Kidney tubule cell (primary cell): ENCODE measurements around the gene NDUFA12.

Experiments used
- DNase-seq: peaks from one replicate; pipeline ENCODE4 v3.0.0-alpha.2; 2018; ENCODE audit warnings: low spot score

NDUFA12 gene

DNA sequence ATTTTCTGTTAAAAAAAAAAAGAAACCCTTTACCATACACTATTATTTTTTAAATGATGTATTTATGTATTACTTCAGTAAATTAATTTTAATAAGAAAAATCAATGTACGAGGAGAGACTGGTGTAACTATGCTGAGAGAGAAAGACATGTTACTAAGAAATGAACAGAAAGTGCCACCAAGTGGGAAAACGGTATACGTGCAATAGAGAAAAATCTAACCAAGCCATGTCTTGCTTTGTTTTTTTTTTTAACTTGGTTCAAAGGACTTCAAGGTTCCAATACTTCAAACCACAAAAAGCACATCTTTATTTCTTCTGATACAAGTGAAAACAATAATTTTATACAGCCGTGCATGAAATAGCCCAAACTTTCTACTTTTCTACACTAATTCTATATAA lies 22.9 kb downstream of the NDUFA12 start:
- DNase-seq = no peak

DNA sequence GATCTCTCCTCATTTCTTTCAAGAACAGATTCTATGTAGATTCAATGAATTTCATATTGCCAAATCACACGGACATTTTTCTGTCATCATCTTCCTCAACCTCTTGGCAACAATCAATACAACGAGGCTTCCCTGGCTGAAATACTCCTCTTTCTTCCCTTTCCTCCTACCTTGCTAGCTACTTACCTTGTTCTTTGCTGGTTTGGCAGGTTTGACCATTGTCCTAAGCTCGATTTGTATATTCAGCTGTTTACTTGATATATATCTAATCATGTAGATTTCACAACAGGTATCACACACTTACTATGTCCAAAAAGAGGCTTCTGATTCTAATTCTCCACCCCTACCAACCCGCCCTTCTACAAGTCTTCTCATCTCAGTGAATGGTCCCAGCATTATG lies 23.6 kb downstream of the NDUFA12 start:
- DNase-seq = no peak

DNA sequence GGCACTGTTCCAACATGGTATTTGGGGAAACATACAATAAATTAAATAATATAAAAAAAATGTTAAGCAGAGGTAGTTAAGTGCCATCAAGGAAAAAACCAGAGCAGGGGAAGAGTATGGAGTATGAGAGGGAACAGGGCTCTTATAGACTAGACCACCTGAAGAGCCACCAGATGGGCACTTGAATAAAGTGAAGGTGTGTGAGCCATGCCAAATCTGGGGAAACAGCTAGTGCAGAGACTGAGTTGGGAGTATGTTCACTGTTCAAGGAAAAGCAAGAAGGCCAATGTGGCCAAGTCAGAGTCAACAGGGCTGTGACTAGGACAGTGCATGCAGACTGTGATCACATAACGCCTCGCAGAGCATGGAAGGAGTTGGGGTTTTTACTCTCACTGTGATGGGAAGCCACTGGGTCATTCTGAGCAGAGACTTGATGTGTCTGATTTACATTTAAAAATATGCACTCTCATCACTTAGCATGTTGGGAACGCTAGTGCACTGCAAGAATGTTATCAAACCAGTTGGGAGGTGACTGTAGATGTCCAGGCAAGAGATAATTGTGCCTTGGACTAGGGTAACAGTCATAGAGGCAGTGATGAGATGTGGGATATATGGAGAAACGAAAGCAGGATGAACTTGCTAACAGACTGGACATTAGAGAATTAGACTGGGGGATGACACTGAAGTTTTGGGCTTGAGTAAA lies 25.6 kb downstream of the NDUFA12 start:
- DNase-seq = no peak

DNA sequence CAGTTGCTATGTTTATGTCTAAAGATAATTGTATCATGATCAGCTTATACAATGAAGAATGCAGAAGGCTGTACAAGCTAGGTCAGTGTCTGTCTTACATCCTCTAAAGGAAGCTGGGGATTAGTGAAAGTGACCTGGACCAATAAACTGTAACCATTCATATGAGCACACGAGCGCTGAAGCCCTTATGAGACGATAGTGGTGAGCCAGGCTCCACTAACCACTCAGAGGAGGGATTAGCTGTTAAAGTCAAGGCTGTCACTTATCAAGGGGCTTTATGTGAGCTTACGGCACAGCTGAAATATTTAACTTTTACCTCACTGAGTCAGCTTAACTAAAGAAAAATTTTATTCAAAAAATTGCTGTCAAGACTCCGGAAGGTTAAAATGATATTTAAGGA lies 30.3 kb downstream of the NDUFA12 start:
- DNase-seq = peak; percentile 9

DNA sequence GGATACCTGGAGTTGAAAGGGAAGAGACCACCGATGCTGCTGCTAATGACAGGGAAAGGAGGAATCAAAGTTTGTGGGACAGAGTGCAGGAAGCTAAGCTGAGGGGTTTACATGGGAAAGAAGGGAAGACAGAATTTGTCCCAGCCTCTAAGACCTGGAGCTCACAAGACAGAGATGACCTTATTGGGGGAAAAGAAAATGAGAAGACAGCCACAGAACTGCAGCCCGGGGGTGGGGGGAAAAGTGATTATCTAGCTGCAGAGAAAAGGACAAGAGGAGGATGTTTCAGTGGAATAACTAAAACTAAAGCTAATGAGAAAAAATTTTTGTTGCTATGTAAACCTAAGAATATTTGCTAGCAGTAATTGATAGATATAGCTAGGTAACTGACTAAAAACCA lies 30.7 kb downstream of the NDUFA12 start:
- DNase-seq = no peak

DNA sequence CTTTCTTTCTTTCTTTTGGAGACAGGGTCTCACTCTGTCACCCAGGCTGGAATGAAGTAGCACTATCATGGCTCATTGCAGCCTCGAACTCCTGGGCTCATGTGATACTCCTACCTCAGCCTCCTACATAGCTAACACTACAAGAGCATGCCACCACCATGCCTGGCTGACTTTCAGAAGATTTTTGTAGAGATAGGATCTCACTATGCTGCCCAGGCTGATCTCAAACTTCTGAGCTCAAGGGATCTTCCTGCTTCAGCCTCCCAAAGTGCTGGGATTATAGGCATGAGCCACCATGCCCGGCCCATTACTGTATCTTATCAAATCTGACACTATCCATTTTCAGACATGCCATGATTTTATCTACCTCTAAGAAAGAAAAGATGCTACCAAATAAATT lies 31.6 kb downstream of the NDUFA12 start:
- no peak for DNase-seq

DNA sequence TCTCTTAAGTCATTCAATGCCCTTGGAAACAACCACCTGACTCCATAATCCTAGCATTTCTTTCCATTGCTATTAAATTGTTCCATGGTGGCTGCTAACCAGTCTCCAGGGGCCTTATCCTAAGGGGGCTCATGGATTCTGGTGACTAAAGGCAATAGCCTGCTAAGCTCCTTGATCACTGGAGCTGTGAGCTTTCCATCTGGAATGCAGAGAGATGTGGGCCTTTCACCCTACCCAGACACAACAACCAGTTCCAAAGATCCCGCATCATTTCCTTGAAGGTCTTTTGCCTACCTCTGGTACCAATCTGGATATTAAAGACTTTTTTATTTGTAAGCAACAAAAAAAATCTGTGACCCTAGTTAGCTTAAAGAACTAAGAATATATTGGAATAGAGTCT lies 32.9 kb downstream of the NDUFA12 start:
- no peak for DNase-seq

DNA sequence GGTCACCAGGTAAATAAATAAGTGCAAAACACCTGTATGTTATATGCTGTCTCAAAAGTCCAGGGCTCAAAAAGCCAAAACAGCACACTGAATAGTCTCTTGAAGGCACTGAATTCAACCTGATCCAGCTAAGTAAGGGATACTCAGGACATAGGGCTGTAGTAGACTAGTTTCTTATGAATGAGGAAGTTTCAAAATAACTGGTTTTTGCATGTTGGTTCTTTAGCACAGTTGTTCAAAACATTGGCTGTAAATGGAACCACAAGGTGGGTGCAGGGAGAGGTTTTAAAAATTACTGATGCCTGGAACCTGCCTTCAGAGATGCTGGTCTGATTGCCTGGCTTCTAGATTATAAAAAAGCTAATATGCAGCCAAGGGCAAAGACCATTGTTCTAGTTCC lies 34.1 kb downstream of the NDUFA12 start:
- no peak for DNase-seq

DNA sequence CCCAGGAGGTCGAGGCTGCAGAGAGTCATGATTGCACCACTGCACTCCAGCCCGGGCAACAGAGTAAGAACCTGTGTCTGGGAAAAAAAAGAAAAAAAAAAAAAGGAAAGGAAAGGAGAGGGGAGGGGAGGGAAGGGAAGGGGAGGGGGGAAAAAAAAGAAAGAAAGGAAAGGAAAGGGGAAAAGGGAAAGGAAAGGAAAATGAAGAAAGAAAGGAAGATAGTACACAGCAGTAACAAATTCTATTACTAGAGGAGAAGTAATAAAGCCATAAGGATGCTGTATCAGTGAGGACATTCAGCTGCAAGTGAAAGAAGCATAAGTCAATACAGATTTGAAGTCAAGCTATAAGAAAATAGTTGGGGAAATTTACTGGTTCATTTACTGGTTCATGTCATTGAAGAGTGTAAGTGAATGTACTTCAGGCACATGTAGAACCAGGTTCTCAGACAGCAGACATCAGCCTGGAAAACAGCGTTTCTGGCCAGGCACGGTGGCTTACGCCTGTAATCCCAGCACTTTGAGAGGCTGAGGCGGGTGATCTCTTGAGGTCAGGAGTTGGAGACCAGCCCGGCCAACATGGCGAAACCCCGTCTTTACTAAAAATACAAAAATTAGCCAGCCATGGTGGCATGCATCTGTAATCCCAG lies 37.4 kb downstream of the NDUFA12 start:
- DNase-seq = no peak

DNA sequence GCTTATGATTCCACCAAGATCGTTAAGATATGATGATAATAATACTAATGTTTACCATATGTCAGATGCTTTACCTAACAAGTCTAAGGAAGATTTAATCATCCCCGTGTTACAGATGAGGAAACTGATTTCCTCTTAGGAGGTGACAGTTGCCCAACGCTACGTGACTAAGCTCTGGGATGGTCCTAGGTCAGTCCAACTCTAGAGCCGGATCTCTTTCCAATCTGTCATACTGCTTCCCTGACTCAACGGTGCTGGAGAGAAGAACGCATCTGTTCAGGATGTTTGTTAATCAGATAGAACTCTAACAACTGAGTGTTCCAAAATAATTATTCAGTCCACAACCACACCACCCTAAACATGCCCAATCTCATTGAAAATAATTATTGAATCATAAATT lies 39.8 kb downstream of the NDUFA12 start:
- no peak for DNase-seq

DNA sequence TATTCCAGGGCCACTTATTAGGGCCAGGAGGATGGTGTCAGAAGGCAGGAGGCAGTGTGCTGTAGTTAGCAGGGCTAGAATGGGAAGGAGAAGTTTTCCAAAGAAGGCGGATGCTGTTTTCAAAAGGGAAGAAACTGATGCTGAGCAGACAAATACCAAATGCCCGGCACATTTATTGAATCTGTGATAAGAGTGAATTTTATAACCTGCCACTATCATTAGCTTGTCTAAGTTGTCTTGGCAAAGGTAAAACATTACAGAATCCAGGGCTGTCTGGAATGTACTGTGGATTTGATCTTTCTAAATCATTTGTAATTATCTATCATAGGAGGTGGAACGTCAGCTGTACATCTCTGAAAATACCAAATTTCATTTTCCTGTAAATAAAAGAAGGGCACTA lies 40.8 kb downstream of the NDUFA12 start:
- DNase-seq = no peak

DNA sequence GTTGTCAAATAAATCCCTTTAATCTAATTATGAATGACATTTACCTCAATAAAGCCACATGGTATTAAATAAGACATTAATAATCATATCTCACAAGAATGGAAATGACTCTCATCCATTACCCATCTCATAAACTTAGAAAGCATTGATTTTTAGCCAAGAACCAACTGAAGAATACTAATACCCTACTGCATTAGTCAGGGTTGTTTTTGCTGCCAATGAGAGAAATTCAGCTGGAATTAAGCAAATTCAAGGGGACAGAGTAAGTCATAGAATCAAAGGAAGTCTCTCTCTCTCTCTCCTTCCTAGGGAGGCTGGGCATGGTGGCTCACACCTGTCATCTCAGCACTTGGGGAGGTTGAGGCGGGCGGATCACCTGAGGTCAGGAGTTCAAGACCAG lies 41.6 kb downstream of the NDUFA12 start:
- DNase-seq = no peak

DNA sequence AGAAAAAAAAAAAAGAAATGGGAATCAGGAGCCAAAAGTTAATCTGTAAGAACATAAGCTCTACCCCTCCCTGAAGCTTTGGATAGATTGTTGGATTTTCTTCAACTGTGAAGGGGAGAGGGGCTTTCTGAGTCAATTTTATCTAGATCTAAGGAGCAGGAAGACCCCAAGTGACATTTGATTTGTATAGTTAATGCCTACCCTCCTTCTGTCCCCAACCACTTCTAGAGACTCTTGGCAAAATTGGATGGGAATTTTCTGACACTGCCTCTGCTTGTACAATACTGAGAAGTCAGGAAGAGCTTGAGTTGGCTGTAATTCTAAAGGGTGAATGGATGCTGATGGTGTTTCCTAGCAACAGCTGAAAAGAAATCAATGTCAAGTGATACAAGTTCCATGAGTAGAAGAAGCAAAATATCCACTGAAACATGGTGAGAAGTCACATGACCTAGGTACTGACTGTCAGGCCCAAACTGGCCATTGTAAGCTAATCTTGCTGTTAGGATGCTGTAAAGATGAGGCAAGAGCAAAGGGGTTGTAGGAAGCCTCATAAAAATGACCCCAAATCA lies 42.2 kb downstream of the NDUFA12 start:
- no peak for DNase-seq

DNA sequence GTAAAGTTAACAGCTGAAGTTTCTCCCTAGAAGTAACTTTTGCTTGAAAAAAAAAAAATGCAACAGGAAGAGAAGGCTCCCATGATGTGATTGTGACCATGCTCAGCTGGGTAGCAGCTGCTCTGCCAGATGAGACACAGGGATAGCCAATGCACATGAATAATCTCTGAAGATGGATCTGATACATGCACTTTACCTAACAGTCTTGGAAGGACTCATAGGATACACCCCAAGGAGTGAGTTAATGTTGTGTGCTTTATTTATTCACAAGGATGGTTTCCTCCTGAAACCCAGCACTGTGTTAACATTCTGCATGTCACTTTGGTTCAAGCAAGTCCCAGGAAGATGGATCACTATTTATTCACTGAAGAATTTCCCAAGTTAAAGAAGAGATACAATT lies 46.5 kb downstream of the NDUFA12 start:
- no peak for DNase-seq

DNA sequence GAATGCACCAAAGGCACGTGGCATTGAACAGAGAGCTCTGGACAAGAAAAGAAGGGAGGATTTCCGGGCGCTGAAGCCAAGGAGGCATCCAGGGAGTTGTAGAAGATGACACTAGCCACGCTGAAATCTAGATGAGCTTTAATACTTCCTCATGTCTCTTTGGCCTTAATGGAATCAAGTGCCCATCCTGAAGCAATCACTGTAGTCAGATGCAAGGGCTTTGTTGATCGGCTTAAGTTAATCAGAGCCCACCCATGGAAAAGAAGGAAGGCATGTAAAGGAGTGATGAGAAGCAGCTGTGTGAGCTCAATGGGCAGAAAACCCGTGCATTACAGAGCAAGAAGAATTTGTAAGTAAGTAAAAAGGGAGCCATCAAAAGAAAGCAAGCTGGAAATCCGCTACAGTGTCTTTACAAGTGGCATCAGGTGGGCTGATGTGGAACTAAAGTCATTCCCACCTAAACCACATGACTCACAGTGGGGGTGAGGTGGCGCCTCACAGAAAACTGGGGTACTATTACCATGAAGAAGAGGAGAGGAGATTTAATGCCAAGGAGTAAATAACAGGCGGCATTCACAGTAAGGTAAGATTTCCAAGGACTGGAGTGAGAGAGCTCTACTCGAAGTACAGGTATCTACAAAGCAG lies 48.4 kb downstream of the NDUFA12 start:
- no peak for DNase-seq

DNA sequence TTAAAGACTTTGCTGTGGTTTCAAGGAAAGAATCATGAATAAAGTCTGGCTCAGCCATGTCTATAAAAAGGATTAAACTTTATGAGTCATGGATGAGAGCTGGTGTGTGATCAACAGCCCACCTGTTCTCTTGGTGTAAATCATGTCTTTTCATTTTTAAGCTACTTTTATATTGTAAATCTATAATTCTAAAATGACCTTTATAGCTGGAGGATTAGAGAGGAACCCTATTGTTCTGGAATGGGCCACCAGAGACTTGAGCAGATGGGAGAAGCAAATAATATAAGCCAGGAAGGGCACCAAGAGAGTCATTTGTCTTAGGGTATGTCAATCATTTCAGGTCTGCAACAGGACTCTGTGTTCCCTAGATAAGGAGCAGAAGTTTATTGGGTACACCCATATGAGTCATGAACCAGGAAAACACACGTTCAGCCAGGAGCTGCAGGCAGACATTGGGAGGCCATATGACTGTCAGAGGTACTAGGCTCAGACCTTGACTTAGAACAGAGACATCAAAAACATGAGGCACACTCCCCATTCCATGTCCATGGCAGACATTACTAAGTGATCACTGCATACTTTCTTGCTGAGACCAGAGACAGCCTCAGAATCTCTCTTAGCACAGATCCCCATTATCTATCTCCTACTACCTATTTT lies 49.3 kb downstream of the NDUFA12 start:
- peak; percentile 73 for DNase-seq

DNA sequence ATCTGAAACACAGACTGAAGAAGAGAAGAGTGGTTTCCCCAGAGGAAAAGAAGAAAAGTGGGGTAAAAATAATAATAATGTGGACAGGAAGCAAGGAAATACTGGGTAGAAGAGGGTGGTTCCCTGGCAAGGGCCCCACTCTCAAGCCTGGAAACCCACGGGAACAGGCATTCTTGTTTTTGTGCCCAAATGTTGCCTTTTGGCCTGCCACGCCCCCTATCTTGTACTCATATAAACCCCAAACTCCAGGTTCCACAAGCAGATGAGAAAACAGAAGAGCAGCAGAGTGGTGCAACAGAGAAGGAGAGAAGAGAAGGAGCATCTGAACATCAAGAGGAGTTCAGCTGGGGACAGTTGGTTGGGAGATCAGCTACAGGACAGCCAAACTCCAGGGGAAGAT lies 51.2 kb downstream of the NDUFA12 start:
- DNase-seq = no peak

DNA sequence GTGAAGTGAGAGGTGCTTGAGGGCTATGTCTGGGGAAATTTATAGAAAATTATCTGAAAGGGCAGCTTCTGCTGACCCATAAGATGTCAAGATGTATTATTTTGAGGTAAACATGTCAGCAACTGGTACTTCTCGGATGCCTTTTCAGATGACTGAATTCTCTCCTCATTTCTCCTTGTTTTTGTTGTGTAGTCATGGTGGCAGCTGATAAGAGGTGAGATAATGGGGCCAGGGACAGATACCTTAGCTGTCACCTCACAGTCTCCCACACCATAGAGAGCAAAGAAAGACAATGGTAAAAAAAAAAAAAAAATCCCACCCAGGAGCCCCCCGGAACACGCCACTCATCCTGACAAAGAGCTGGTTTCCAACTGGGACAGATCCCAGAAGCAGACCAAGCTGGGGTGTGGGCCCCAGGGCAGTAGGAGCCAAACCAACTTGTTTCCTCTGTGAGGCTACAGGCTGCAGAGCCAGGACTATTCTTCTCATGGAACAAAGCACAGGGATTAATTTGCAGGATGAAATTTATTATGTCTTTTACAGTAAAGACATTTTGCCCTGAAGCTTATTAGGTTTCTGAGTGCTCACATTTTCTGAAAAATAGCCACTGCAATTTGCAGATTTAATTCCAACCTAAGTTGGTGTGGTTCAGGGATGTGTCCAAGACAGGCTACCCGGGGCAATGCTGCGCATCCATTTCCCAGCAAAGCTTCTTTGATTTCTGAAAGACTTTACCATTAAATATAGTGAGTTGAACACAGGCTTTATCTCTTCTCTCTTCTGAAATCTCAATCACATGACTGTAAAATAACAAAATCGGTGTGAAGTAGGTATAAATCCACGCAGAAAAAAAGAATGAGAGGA lies 52.2 kb downstream of the NDUFA12 start:
- DNase-seq = no peak

DNA sequence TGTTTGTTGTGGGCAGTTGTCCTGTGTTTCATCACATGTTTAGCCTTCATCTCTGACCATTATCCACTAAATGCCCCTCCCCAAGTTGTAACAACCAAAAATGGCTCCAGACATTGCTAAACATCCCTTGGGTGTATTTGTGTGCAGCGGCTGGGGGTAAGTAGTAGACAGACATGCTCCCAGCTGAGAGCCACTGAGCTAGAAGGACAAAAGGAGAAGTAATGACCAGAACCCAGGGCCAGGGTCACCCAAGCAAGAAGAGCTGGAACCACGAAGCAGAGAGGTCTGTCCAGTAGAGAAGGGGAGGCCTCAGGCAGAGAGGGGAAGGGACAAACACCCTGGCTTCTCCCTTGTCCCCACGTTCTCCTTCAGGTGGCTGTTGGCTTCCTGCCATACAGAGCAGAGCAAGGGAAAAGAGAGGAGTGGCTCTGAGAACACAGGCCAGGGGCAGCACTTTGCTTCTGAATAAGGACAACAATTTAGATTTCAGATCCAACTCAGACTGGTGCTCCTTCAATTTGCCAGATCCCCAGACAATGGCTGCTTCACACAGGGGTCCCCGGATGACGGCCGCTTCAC lies 55.2 kb downstream of the NDUFA12 start:
- no peak for DNase-seq

DNA sequence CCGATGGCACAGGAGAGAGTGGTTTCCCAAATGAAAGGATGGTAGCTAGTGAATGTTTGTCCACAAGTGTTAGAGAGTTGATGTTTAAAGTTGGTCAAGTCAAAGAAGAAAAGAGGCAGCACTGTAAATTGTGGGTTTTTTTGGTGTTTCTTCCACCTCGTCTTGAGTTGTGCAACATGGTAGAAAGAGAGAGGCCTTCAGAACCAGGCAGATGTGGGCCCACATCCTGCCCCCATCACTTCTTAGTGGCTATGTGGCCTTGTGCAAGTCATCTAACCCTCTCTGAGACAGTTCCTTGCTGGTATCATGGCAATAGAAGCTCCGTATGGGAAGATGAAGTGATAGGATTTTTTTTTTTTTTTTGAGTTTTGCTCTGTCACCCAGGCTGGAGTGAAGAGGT lies 60.8 kb downstream of the NDUFA12 start:
- no peak for DNase-seq

DNA sequence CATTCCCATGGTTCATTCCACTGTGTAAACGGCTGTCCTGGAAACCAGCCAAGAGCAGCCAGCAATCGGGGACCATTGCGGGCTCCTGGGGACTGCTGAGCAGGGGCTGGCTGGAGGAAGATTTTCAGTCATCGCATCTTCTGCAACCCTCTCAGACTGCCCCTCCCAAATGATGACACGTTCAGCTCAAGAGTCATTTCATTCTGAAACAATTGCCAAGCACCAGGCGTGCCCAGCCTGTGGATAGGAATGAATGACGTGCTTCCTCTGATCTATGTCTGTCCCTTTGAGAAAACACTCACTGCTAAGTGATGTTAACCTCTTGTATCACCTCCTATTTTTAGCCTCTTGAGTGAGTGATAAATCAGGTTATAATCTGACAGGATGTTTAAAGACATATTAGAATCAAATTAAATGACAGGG lies 62.0 kb downstream of the NDUFA12 start:
- DNase-seq = peak; percentile 61
